Right lobe of liver (tissue), 6 donors: ENCODE data around the gene ALG13. TPM values are rescaled to one million over a fixed set of nuclear protein-coding genes. Genes with fewer than 3 reads are reported as not detected.
A peak's percentile ranks its signal among the peaks of the same experiment; 100 is the strongest.

Experiments
- ATAC-seq, 4 donors: fragments of 200-7000 bp; cut with Tn5 transposase; one replicate each; pipeline ENCODE4 v1.9.1; 2020; ENCODE audit warnings: mild to moderate bottlenecking in 4 of 4, moderate library complexity in 4 of 4
- DNase-seq, 3 donors: peaks; one replicate each; pipeline ENCODE4 v3.0.0-alpha.2; 2020
- H3K27ac ChIP-seq, 3 donors: fragments of 200-600 bp; one replicate each; pipeline ENCODE4 v1.8.0; 2022
- H3K27me3 ChIP-seq, 2 donors: fragments of 200-600 bp; one replicate each; pipeline ENCODE4 v1.8.0; 2022
- H3K36me3 ChIP-seq, 4 donors: fragments of 200-600 bp; sonication (generic) in 1 of 4; one replicate each; pipeline versions ENCODE4 v1.5.1 to v1.8.0; 2017 to 2022; ENCODE audit warnings: control low read depth in 1 of 4
- H3K4me1 ChIP-seq, 4 donors: fragments of 200-600 bp; sonication (generic) in 1 of 4; one replicate each; pipeline versions ENCODE4 v1.5.1 to v1.8.0; 2017 to 2022; ENCODE audit warnings: control low read depth in 1 of 4
- H3K4me3 ChIP-seq, 3 donors: fragments of 200-600 bp; one replicate each; pipeline ENCODE4 v1.8.0; 2022
- H3K9me3 ChIP-seq, 4 donors: fragments of 200-600 bp; sonication (generic) in 1 of 4; one replicate each; pipeline versions ENCODE4 v1.5.1 to v1.8.0; 2017 to 2022; ENCODE audit warnings: control low read depth in 1 of 4
- CTCF ChIP-seq, 4 donors: fragments of 200-600 bp in 3 of 4; fragments of 450-650 bp in 1 of 4; IDR thresholded peaks; one replicate each; pipeline versions ENCODE4 v1.5.1 to v1.8.0; 2016 to 2022; ENCODE audit warnings: antibody characterized with exemption in 4 of 4, mild to moderate bottlenecking in 2 of 4
- POLR2A ChIP-seq: fragments of 450-650 bp; IDR thresholded peaks from one replicate; pipeline ENCODE4 v1.6.1; 2017; ENCODE audit warnings: antibody characterized with exemption, mild to moderate bottlenecking
- WGBS: methylation state at CpG from one replicate; pipeline ENCODE4 v1.1.6; 2018; ENCODE audit warnings: low coverage, low lambda C conversion rate; ENCODE audit not compliant: insufficient coverage; ENCODE audit errors: missing lambda C conversion rate; 5-methylcytosine and 5-hydroxymethylcytosine counted together
- intact Hi-C, 2 donors: fragments of 100-400 bp; cut with DNase I; formaldehyde crosslinking; loops; one replicate each; pipeline versions ENCODE4 v1.11.2 to v1.14.1; 2022
- total RNA-seq, 6 experiments: library from RNA; depleted of rRNA in 2 of 6; stranded (reverse); fragments of >200 nt in 2 of 6; fragmentation: NEBNext Ultra II Directional in 3 of 6; extraction: Animal tissue kit (Norgen Biotek cat#: 25700) in 3 of 6; gene quantifications; one replicate each; pipeline versions ENCODE4 v1.1.0 to v1.2.4, GENCODE V29; 2016 to 2023
- donor health status: DM: no; HTN: yes; CAD: no.
- donor health status: DM: no; HTN: no; CAD: no.
- donor health status: DM: no; HTN: no; CAD: no.
- donor health status: DM: no; HTN: yes; CAD: no.
- donor health status: DM: no; HTN: yes; CAD: no.

ALG13 gene
- total RNA-seq, 6 experiments from 2014 or later = 17.8 to 50.6 (median 25.7) TPM

- no peak for ATAC-seq
- Histone ChIP-seq H3K9me3 (no peaks in the 10 kb centered on the region), H3K4me1 (no peaks in the 10 kb centered on the region), H3K27ac (no peak overlapping the region), H3K4me3 (no peak overlapping the region), H3K36me3 (no peaks in the 10 kb centered on the region), H3K27me3 (no peaks in the 10 kb centered on the region)
- WGBS = 87% methylated on average over 1 of the region's 1 CpG
- TF ChIP-seq POLR2A (no peak), CTCF (IDR thresholded peaks at IDR 0.05) (no peak)
- no peak for DNase-seq
- intact Hi-C loops = no loop called here
These were observed 34.5 kb upstream of the ALG13 start for GRCh38 chrX:111646515-111646914.

- H3K36me3 ChIP-seq = no peaks in the 10 kb centered on the region
- ATAC-seq (peak in 1 of 4 donors; percentile 19), DNase-seq (no peak)
- intact Hi-C loops = no loop called here
- no peak overlapping the region for H3K27ac ChIP-seq
- no peaks in the 10 kb centered on the region for H3K4me1 ChIP-seq
- H3K27me3 ChIP-seq = no peaks in the 10 kb centered on the region
- H3K4me3 ChIP-seq = no peak overlapping the region
- TF ChIP-seq POLR2A (no peak), CTCF (IDR thresholded peaks at IDR 0.05) (no peak)
- H3K9me3 ChIP-seq = no peaks in the 10 kb centered on the region
- no CpG with 5 or more reads among the region's 3 CpGs for WGBS
These were observed 32.2 kb upstream of the ALG13 start for GRCh38 chrX:111648802-111649201.

- H3K36me3 ChIP-seq = no peaks in the 10 kb centered on the region
- H3K27ac ChIP-seq = no peak overlapping the region
- TF ChIP-seq POLR2A = no peak
- no peak for TF ChIP-seq CTCF (IDR thresholded peaks at IDR 0.05)
- no peaks in the 10 kb centered on the region for H3K4me1 ChIP-seq
- H3K4me3 ChIP-seq = no peak overlapping the region
- ATAC-seq (peak in 1 of 4 donors; percentile 42), DNase-seq (no peak)
- H3K27me3 ChIP-seq = no peaks in the 10 kb centered on the region
- no CpG with 5 or more reads among the region's 1 CpG for whole genome bisulfite sequencing
- no peaks in the 10 kb centered on the region for H3K9me3 ChIP-seq
- intact Hi-C loops = no loop called here
These were observed 31.3 kb upstream of the ALG13 start for GRCh38 chrX:111649638-111650037.

GRCh38 chrX:111650845-111651244 is 30.1 kb upstream of the ALG13 start:
- intact Hi-C loops = no loop called here
- Histone ChIP-seq H3K4me3 (no peak overlapping the region), H3K27me3 (no peaks in the 10 kb centered on the region), H3K27ac (no peak overlapping the region), H3K36me3 (no peaks in the 10 kb centered on the region), H3K9me3 (no peaks in the 10 kb centered on the region), H3K4me1 (no peaks in the 10 kb centered on the region)
- ATAC-seq (no peak), DNase-seq (no peak)
- TF ChIP-seq CTCF (IDR thresholded peaks at IDR 0.05) = no peak
- TF ChIP-seq POLR2A = no peak

GRCh38 chrX:111652719-111653118 is 28.3 kb upstream of the ALG13 start:
- no peaks in the 10 kb centered on the region for H3K9me3 ChIP-seq
- TF ChIP-seq POLR2A (no peak), CTCF (IDR thresholded peaks at IDR 0.05) (peak in 2 of 4 donors; percentile 7 to 8)
- H3K27ac ChIP-seq = no peak overlapping the region
- WGBS = 47% methylated on average over 3 of the region's 3 CpGs
- H3K4me3 ChIP-seq = no peak overlapping the region
- DNase-seq = no peak
- H3K27me3 ChIP-seq = no peaks in the 10 kb centered on the region
- H3K4me1 ChIP-seq = no peaks in the 10 kb centered on the region
- H3K36me3 ChIP-seq = no peaks in the 10 kb centered on the region
- no peak for ATAC-seq
- intact Hi-C loops = no loop called here
